ENCODE measurements around the gene ANKRD35. TPM values are rescaled to one million over a fixed set of nuclear protein-coding genes. Genes with fewer than 3 reads are reported as not detected.
A peak's percentile ranks its signal among the peaks of the same experiment; 100 is the strongest.

Gene ANKRD35
- total RNA-seq, 1 experiment from 2014 or later, result 2.7 TPM

- TF ChIP-seq, protein P1, sequence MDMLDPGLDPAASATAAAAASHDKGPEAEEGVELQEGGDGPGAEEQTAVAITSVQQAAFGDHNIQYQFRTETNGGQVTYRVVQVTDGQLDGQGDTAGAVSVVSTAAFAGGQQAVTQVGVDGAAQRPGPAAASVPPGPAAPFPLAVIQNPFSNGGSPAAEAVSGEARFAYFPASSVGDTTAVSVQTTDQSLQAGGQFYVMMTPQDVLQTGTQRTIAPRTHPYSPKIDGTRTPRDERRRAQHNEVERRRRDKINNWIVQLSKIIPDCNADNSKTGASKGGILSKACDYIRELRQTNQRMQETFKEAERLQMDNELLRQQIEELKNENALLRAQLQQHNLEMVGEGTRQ (CRISPR knock-in tag; IDR thresholded peaks at IDR 0.05), result no peak
- TF ChIP-seq TP53 (CRISPR knock-in tag; IDR thresholded peaks at IDR 0.05), result no peak
Measured at GRCh38 chr1:145863282-145864018, 22.2 kb downstream of the ANKRD35 start (continued).

- Mint-ChIP-seq H3K36me3 (peaks cover 35% of the 10 kb centered on the region), H3K4me3 (peak overlapping the region; percentile 98), H3K9me3 (peaks cover 5% of the 10 kb centered on the region), H3K27me3 (ENCODE audit: low read depth) (no peaks in the 10 kb centered on the region), H3K4me1 (peaks cover 17% of the 10 kb centered on the region), H3K27ac (peak overlapping the region; percentile 92)
- CTCF ChIA-PET, result interaction anchor here (0.6 to 5.3 kb wide), 20 partner anchors 13 to 188 kb away, joined by 3 to 254 read pairs (median 10); partner anchors contain the start of genes ANKRD34A, ANKRD35, ITGA10 and LIX1L
- POLR2A ChIA-PET, result interaction anchor here (0.6 to 3.1 kb wide), 19 partner anchors 10 to 192 kb away, joined by 3 to 48 read pairs (median 10); partner anchors contain the start of genes ANKRD34A, ANKRD35, LIX1L and NUDT17
- peak; percentile 89 for DNase-seq (ENCODE audit: low spot score)
- no peak for TF ChIP-seq ZNF425 (CRISPR knock-in tag; conservative IDR thresholded peaks at IDR 0.05)
- peak; percentile 73; the same call in 1 of the 2 replicates for TF ChIP-seq HMGXB4 (CRISPR knock-in tag; IDR thresholded peaks at IDR 0.05)
- no peak for TF ChIP-seq ZNF423 (CRISPR knock-in tag; IDR thresholded peaks at IDR 0.05)
- TF ChIP-seq EMX1 (CRISPR knock-in tag; IDR thresholded peaks at IDR 0.05), result no peak
- TF ChIP-seq SP1 (CRISPR knock-in tag; conservative IDR thresholded peaks at IDR 0.05), result peak; percentile 3
- TF ChIP-seq E2F5 (CRISPR knock-in tag; IDR thresholded peaks at IDR 0.05), result 0 out of 2 replicates have a peak, but pooled peaks have one; percentile 73
- TF ChIP-seq, protein P2, sequence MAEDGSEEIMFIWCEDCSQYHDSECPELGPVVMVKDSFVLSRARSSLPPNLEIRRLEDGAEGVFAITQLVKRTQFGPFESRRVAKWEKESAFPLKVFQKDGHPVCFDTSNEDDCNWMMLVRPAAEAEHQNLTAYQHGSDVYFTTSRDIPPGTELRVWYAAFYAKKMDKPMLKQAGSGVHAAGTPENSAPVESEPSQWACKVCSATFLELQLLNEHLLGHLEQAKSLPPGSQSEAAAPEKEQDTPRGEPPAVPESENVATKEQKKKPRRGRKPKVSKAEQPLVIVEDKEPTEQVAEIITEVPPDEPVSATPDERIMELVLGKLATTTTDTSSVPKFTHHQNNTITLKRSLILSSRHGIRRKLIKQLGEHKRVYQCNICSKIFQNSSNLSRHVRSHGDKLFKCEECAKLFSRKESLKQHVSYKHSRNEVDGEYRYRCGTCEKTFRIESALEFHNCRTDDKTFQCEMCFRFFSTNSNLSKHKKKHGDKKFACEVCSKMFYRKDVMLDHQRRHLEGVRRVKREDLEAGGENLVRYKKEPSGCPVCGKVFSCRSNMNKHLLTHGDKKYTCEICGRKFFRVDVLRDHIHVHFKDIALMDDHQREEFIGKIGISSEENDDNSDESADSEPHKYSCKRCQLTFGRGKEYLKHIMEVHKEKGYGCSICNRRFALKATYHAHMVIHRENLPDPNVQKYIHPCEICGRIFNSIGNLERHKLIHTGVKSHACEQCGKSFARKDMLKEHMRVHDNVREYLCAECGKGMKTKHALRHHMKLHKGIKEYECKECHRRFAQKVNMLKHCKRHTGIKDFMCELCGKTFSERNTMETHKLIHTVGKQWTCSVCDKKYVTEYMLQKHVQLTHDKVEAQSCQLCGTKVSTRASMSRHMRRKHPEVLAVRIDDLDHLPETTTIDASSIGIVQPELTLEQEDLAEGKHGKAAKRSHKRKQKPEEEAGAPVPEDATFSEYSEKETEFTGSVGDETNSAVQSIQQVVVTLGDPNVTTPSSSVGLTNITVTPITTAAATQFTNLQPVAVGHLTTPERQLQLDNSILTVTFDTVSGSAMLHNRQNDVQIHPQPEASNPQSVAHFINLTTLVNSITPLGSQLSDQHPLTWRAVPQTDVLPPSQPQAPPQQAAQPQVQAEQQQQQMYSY (CRISPR knock-in tag; IDR thresholded peaks at IDR 0.05), result peak; percentile 34; the same call in 1 of the 2 replicates
- TF ChIP-seq ARID4B (CRISPR knock-in tag; IDR thresholded peaks at IDR 0.05; ENCODE audit: borderline replicate concordance), result 0 out of 2 replicates have a peak, but pooled peaks have one; percentile 12
- no peak for TF ChIP-seq ETV6 (CRISPR knock-in tag; IDR thresholded peaks at IDR 0.05)
- no peak for TF ChIP-seq ZBTB21 (CRISPR knock-in tag; IDR thresholded peaks at IDR 0.05; ENCODE audit: borderline replicate concordance)
- ATAC-seq, result peak; percentile 74
Measured at GRCh38 chr1:145859491-145860023, 26.1 kb downstream of the ANKRD35 start.

Measured in WTC11 (cell line).